Measurements from ENCODE around the gene ERFE. TPM values are rescaled to one million over a fixed set of nuclear protein-coding genes. Genes with fewer than 3 reads are reported as not detected.

Gene ERFE
- total and polyA plus RNA-seq, 12 donors = 0.11 to 1.3 (median 0.64) TPM; not detected in 7

DNA sequence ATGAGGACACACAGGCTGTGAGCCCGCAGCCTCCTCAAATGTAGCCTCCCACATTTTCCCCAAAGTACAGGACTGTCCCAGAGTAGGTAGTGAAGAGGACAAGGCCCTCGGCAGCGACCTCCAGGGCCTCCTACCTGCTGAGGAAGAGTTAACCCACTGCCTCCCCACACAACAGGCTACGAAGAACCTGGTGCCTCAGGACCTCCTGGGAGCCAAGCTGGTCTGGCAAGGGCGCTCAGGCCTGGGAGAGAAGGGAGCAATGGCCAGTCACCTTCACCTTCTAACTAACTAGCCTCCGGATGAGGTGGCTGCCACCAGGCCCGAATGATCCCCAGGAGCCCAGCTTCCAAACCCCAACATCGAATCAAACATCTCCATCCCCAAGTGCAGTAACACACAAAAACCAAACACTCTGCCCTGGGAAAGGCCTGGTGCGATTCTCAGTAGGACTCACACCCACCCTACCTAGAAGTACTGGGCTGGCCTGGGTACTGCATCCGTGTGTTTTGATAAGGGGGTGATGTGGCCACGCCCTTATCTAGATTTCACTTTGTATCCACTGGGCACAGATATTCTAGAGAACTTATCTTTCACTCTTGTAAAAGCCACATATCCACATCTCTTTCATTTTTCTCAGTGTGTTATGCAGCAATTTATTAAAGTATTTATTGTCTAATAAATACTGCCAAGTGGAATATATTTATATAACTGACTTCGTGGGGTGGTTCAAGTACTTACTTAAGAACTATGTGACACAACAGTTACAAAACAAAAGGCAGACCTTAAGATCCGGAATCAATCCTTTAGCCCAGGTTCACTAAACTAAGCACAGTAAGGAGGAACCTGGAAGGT is 9.7 kb downstream of the ERFE start:
- H3K27me3 ChIP-seq = peaks cover 0 to 19% (median 12%) of the 10 kb centered on the region in 7 donors
- ATAC-seq (no peak), DNase-seq (no peak)
- H3K9me3 ChIP-seq = no peaks in the 10 kb centered on the region
- TF ChIP-seq, protein P1, sequence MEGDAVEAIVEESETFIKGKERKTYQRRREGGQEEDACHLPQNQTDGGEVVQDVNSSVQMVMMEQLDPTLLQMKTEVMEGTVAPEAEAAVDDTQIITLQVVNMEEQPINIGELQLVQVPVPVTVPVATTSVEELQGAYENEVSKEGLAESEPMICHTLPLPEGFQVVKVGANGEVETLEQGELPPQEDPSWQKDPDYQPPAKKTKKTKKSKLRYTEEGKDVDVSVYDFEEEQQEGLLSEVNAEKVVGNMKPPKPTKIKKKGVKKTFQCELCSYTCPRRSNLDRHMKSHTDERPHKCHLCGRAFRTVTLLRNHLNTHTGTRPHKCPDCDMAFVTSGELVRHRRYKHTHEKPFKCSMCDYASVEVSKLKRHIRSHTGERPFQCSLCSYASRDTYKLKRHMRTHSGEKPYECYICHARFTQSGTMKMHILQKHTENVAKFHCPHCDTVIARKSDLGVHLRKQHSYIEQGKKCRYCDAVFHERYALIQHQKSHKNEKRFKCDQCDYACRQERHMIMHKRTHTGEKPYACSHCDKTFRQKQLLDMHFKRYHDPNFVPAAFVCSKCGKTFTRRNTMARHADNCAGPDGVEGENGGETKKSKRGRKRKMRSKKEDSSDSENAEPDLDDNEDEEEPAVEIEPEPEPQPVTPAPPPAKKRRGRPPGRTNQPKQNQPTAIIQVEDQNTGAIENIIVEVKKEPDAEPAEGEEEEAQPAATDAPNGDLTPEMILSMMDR (IDR thresholded peaks at IDR 0.05) = no peak
- H3K4me1 ChIP-seq = peaks cover 0 to 23% (median 11%) of the 10 kb centered on the region in 9 donors
- peak overlapping the region in 2 of 10 donors; percentile 21 to 80 for H3K27ac ChIP-seq
- H3K36me3 ChIP-seq = peaks cover 0 to 71% (median 26%) of the 10 kb centered on the region in 9 donors
- 87% methylated on average over 13 of the region's 13 CpGs for WGBS, 2 donors
- intact Hi-C loops (cut with DNase I) = loop anchor here in 1 of 10 donors (10.0 kb wide), 1 partner anchor 96 kb away; no protein-coding TSS in a partner anchor
- H3K4me3 ChIP-seq = no peak overlapping the region

DNA sequence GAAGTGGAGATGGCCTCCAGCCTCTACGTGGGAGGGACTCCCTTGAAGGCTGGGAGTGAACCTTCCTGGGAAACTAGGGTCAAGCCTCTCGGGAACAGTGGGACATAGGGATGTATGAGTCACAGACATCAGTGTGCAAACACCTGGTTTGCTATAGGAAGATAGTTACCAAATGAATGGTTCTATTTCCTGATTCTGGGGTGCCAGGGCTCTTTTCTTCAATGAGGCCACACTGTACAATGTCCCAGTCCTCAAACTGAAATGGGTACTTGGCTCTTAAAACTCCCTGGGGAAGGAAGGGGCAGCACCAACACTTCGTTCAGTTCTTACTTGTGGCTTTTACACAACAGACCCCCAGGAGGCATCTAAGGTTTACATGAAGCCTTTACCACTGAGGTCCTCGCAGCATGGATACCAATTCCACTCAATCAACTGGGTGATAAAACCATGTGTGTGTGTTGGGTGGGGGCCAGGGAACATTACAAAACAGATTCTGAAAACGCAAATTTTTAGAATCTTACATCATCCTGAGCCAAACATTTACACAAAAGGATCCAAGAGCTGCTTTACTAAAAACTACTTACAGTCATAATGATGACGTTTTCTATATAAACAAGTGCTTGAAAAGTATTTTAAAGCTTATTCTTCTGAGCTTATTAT is 10.4 kb downstream of the ERFE start:
- no peak for DNase-seq
- Histone ChIP-seq H3K36me3 (peaks cover 0 to 78% (median 34%) of the 10 kb centered on the region in 9 donors), H3K27ac (peak overlapping the region in 3 of 10 donors; percentile 21 to 80 (median 40))

DNA sequence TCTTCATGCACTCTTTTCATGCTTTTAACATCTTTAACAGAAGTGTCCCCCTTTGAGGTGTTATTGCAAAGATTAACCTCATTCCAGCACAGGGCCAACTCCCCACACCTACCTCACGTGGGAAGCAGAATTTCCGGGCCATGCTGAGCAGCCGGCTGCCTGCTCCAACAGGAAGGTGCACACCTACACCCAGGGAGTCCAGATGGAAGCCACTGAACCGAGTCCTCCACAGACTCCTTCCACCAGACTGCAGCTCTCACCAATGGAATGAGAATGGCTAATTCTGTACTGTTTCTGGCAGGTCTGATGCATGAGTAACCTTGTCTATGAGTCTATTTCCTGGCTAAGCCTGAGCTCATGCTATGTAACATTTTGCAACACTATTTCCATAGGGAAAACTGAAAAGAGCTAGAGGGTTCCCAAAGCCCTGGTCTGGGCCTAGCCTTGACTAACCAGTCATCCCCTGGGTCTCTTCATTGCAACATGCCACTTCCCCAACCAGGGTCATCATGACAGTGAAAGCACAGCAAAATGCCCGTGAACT is 11.0 kb downstream of the ERFE start:
- intact Hi-C loops (cut with DNase I) = loop anchor here in 1 of 10 donors (10.0 kb wide), 1 partner anchor 95 kb away; no protein-coding TSS in a partner anchor
- H3K27ac ChIP-seq = peak overlapping the region in 3 of 10 donors; percentile 40 to 80 (median 42)
- TF ChIP-seq, protein P1 (IDR thresholded peaks at IDR 0.05) = no peak
- ATAC-seq (peak in 2 of 8 donors; percentile 20 to 76), DNase-seq (no peak)
- no peaks in the 10 kb centered on the region for H3K9me3 ChIP-seq
- peaks cover 0 to 84% (median 38%) of the 10 kb centered on the region in 9 donors for H3K36me3 ChIP-seq
- peaks cover 0 to 6% (median 3%) of the 10 kb centered on the region in 7 donors for H3K27me3 ChIP-seq
- 74 to 77% methylated on average over 5 of the region's 5 CpGs for WGBS, 2 donors
- H3K4me1 ChIP-seq = peaks cover 0 to 23% (median 11%) of the 10 kb centered on the region in 9 donors
- no peak overlapping the region for H3K4me3 ChIP-seq

More for the DNA sequence above, 10.4 kb downstream of the ERFE start:
- Histone ChIP-seq H3K4me3 (no peak overlapping the region), H3K9me3 (no peaks in the 10 kb centered on the region), H3K27me3 (peaks cover 0 to 12% (median 5%) of the 10 kb centered on the region in 7 donors), H3K4me1 (peaks cover 0 to 23% (median 11%) of the 10 kb centered on the region in 9 donors)
- peak in 1 of 8 donors; percentile 19 for ATAC-seq
- 62 to 74% methylated on average over 6 of the region's 6 CpGs for WGBS, 2 donors
- TF ChIP-seq, protein P1 (IDR thresholded peaks at IDR 0.05) = no peak
- intact Hi-C loops (cut with DNase I) = loop anchor here in 1 of 10 donors (10.0 kb wide), 1 partner anchor 96 kb away; no protein-coding TSS in a partner anchor
